Peyer's patch (tissue), 4 donors: ENCODE results near the gene PRRG4.

Experiments used
- CTCF ChIP-seq, 6 experiments: fragments of 450-650 bp in 4 of 6; fragments of 200-600 bp in 2 of 6; sonication (generic) in 1 of 6; IDR thresholded peaks; one replicate each; pipeline ENCODE4 v1.5.1; 2017 to 2019; ENCODE audit warnings: antibody characterized with exemption in 6 of 6, mild to moderate bottlenecking in 3 of 6, moderate library complexity in 1 of 6
- POLR2A ChIP-seq, 2 donors: fragments of 450-650 bp; IDR thresholded peaks; one replicate each; pipeline ENCODE4 v1.5.1; 2017; ENCODE audit warnings: antibody characterized with exemption in 2 of 2, mild to moderate bottlenecking in 2 of 2, moderate library complexity in 2 of 2

- TF ChIP-seq CTCF (IDR thresholded peaks at IDR 0.05) (no peak), POLR2A (IDR thresholded peaks at IDR 0.05) (peak; percentile 49 to 57)
These were observed 62.8 kb downstream of the PRRG4 start, which contains the start of gene QSER1 for GRCh38 chr11:32892355-32893092.
